Stimulated activated CD8-positive, alpha-beta memory T cell treated with anti-CD3 and anti-CD28 coated beads, Interleukin-12 subunit alpha, Interleukin-12 subunit beta, amount 100 ng/mL, for 4 hours (primary cell): ENCODE data around the gene SNHG17.
A peak's percentile ranks its signal among the peaks of the same experiment; 100 is the strongest.
"Not testable (repeated sequence)": the region's sequence is repeated elsewhere in the genome, so short reads cannot be mapped to it uniquely, and the experiment has no call there.

ENCODE experiments used
- DNase-seq: peaks from one replicate; pipeline ENCODE4 v3.0.0-alpha.2; 2020; ENCODE audit warnings: low read depth

Gene SNHG17

DNA sequence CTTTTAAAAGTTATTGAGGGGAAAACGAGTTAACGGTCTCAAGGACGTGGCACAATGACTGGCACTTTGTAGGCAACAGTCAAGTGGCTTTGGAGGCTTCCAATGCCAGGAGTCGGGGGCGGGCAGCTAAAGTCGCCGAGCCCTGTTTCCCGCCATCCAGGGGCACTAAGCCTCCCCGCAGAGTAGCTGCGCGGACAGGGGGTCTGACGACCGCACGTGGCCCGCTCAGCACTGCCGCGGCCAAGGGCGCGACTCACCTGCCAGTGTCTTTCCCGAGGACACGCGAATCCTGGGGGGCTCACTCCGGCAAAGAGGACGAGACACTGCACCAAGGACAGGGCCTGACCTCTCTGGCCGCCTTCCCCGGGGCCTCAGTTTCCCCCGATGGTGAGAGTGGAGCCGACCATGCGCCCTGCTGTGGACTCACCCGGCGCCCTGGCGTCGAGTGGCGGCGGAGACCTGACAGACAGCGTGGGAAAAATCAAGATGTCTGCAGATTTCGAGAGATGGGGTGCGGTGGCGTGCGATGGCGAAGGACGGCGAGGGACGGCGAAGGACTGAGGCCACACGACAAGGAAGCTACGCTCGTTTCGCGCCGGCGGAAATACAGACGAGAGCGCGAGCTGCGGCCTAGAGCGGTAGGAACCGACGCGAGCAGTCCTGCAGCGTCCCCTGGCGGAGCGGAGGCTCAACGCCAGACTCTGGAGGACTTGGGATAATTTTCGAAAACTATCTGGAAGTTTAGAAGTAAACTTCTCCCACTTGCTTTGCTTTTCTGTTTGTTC, at the start of gene SNHG17:
Gene SNHG17 (minus strand): TSS at position 559 of the 785 bp plus-strand sequence.
- DNase-seq: peak; percentile 73

DNA sequence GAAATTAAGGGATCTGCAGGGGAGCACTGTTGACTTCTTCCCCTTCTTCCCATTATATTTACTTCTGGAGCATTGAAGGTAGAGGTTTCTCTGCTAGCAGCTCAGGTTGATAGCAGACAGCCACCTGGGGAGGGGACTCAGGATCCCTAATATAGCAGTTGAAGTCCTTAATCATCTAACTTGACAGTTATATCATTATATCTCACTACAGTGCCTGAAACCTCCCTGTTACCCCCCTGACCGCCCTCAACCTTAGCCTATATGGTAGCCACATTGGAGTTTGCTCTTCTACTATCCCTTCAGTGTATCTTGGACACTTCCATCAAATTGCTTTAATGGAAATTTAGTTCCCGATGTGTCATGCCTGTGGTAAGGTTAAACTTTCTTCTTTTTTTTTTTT, 44.5 kb upstream of the SNHG17 start:
- no peak for DNase-seq

DNA sequence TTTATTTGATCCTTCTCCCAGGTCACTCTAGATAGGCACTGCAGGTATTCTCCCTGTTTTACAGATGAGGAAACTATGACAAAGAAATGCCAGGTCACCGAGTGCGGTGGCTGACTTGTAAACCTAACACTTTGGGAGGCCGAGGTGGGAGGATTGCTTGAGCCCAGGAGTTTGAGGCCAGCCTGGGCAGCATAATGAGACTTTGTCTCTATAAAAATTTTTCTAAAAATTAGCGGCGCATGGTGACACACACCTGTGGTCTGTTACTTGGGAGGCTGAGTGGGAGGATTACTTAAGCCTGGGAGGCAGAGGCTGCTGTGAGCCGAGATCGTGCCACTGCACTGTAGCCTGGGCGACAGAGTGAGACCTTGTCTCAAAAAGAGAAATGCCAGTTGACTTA, 42.6 kb upstream of the SNHG17 start:
- DNase-seq: no peak

DNA sequence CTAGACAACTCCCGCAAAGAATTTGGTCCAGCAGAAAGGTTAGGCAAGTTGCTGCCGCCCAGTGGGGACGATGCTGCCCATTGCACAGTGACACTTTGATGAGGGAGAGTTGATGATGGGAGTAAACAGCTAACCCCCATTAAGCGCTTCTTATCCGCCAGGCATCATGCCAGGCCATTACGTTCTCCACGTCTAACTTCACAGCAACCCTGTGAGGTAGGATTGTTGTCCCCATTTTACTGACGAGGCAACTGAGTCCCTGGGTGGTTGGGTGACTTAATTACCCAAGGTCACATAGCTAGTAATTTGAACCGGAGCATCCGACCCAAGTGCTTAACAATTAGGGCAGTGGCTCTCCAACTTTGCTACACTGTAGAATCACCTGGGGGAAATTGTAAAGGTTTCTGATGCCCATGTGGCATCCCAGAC, 38.3 kb upstream of the SNHG17 start:
- DNase-seq: no peak

DNA sequence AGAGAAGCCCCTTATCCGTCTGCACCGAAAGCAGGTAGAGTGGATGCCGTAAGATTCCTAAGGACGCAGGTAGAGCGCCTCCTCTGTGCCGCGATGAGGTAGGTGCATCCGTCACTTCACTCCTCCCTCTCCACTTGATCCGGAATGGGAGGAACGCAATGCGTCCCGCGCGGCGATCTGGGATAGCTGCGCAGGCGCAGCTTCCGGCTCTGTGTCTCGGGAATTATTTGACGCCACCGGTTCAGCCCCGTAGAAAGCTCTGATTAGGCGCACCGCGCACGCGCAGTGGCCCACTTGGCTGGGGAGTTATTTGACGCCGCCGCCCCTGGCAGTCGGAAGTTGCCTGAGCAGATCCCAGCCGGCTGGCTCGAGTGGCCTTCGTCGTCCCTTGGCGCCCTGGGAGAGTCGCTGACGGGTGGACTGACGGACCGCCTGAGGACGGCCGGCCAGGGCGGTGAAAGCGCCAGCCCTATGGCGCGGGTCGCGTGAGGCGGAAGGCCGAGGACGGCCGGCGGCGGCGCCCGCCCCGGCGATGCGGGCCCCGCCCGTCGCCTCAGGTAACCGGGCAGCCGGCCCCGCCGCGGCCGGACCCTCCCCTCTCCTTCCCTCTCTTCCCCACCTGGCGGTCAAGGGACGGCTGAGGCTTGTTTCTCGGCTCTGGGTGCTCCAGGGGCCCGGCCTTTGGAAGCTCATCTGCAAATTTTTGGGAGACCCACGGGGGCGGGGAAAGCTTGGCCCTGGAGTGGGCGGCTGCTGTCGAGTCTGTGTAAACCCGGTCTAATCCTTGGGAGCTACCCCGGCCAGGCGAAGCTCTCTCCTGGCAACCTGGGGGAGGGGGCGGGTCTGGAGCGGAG, 37.6 kb upstream of the SNHG17 start, which contains the start of gene RALGAPB:
Gene RALGAPB (plus strand): TSS at position 331 of the 854 bp plus-strand sequence. CDS start 15,590 bp downstream, outside the sequence.
- peak; percentile 97 for DNase-seq

DNA sequence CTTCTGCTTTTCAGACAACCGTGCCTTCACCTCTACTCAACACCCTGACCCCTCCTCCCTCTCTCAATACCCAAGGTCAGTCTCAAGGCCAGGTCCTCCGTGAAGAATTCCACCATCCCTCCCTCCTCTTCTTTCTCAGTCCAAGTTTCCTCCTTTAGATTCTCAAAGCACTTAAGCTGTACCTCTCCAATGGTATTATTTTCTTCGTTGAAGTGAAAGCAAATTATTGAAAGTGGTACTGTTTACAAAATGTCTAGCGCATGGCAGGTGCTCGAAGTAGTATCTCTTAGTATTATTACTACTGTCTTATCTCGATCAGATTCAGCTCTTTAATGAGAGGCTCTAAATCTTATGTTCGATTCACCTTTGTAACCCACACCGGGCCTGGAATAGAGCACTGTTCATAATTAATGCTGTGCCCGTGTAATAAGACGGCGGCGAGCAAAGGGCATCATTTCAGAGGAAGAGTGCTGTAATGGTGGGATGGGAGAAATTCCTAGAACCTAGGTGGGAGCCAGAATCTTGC, 36.9 kb upstream of the SNHG17 start:
- no peak for DNase-seq

DNA sequence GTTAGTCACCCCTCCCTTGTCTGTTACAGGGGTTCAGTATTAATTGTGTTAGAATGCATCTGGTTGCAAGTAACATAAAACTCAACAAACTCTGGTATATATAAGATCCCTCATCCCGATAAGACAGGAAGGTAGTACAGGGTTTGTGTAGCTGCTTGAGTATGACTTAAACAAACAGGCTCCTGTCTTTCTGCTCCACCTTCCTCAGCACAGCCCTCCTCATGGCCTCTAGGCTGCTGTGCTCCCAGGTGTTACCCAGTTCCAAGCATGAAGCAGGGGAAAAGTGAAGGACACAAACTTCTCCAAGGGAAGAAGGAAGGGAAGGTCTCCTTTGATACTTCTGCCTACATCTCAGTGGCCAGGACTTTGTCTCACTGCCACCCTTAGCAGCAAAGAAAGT, 36.1 kb upstream of the SNHG17 start:
- no peak for DNase-seq

DNA sequence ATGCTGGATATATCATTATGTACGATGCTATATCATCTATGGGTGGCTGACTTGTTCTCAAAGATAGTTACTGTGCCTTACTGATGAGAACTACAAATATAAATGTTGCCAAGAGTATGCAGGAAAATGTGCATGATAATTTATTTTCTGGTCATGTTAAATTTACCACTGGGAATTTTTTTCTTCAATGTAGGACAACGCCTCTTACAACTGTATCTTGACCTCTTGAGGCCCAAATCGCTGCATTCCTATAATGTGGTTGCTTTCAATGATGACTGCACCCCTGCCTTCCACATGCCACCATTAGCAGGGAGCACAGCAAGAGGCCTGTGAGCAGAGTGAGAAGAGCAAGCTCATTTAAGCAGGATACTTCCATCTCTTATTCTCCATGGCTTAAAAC, 31.9 kb upstream of the SNHG17 start:
- DNase-seq: no peak

DNA sequence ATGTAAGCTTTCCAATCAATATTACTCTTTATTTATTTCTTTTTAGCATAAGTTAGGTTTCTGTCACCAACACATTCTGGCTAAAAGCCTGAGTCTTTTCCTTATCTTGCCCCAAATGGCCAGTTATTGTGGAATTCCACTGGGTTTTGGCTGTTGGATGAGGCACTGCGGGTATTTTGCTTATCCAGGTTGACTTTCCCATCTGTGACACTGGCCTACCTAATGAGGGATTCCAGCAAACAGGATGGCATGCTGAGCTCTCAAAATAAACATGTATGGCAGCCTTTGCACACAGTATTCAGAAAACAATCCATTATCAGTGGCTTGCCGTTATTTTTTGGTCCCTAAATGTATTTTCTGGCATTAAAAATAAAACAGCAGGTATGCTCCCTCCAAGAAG, 31.0 kb upstream of the SNHG17 start:
- no peak for DNase-seq

DNA sequence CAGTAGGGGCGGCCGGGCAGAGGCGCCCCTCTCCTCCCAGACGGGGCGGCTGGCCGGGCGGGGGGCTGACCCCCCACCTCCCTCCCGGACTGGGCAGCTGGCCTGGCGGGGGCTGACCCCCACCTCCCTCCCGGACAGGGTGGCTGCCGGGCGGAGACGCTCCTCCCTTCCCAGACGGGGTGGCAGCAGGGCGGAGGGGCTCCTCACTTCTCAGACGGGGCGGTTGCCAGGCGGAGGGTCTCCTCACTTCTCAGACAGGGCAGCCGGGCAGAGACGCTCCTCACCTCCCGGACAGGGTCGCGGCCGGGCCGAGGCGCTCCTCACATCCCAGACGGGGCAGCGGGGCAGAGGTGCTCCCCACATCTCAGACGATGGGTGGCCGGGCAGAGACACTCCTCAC, 26.4 kb upstream of the SNHG17 start:
- DNase-seq: not testable (repeated sequence)

DNA sequence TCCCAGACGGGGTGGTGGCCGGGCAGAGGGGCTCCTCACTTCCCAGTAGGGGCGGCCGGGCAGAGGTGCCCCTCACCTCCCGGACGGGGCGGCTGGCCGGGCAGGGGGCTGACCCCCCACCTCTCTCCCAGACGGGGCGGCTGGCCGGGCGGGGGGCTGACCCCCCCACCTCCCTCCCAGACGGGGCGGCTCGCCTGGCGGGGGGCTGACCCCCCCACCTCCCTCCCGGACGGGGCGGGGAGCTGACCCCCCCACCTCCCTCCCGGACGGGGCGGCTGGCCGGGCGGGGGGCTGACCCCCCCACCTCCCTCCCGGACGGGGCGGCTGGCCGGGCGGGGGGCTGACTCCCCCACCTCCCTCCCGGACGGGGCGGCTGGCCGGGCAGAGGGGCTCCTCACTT, 26.0 kb upstream of the SNHG17 start:
- DNase-seq: not testable (repeated sequence)

DNA sequence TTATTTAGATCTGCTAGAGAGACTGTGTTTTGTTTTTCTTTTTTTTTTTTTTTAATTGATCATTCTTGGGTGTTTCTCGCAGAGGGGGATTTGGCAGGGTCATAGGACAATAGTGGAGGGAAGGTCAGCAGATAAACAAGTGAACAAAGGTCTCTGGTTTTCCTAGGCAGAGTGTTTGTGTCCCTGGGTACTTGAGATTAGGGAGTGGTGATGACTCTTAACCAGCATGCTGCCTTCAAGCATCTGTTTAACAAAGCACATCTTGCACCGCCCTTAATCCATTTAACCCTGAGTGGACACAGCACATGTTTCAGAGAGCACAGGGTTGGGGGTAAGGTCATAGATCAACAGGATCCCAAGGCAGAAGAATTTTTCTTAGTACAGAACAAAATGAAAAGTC, 25.5 kb upstream of the SNHG17 start:
- not testable (repeated sequence) for DNase-seq

DNA sequence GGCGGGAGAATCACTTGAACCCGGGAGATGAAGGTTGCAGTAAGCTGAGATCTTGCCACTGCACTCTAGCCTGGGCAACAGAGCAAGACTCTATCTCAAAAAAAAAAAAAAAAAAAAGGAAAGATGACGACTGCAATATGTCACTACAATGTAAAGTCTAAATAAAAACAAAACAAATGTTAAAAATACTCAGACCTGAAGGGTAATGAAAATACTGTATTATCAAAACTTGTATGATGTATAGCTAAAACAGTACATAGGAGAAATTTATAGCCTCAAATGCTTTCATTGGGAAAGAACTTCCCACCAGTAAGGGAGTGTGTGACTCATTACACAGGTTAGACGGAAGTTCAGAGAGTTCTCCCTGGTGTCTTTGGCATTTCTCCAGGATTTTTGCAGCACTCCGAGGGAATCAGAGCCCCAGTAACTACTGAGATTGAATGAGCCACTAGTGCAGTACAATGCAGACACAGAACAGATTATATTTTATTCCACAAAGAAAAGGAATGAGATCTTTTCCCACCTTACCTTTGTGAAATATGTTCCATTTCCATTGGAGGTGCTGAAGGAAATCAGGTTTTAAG, 25.0 kb upstream of the SNHG17 start:
- no peak for DNase-seq

DNA sequence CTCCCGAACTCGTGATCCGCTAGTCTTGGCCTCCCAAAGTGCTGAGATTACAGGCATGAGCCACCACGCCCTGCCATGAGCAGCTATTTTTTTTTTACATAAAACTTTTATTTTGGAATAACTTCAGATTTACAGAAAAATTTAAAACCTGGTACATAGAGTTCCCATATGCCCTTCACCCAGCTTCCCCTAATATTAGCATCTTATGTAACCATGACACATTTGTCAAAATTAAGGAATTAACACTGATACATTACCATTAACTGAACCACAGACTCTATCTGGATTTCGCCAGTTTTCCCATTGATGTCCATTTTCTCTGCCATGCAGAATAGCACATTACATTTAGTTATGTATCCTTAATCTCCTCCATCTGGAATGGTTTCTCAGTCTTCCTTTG, 23.2 kb upstream of the SNHG17 start:
- DNase-seq: no peak

DNA sequence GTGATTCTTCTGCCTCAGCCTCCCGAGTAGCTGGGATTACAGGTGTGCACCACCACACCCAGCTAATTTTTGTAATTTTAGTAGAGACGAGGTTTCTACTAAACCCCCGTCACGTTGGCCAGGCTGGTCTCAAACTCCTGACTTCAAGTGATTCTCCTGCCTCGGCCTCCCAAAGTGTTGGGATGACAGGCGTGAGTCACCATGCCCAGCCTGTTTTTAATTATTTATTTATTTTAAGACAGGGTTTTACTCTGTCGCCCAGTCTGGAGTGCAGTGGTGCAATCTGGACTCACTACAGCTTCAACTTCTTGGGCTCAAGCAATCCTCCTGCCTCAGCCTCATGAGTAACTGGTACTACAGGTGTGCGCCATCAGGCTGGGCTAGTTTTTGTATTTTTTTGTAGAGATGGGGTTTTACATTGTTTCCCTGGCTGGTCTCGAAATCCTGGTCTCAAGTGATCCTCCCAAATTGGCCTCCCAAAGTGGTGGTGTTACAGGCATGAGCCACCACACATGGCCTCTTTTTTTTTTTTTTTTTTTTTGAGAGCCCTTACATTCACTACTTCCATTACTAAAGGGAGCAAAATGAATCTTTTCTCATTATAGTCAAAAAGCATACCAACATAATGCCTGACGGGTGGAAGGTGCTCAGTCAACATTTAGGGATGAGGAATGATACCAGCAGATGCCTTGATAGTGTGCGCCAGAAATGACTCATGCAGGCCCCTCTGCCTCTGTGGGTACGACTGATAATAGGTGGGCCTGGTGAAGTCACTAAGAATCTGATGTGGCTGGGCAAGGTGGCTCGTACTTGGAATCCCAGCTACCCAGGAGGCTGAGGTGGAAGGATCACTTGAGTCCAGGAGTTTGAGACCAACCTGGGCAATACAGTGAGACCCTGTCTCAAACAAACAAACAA, 19.7 kb upstream of the SNHG17 start:
- DNase-seq: no peak

DNA sequence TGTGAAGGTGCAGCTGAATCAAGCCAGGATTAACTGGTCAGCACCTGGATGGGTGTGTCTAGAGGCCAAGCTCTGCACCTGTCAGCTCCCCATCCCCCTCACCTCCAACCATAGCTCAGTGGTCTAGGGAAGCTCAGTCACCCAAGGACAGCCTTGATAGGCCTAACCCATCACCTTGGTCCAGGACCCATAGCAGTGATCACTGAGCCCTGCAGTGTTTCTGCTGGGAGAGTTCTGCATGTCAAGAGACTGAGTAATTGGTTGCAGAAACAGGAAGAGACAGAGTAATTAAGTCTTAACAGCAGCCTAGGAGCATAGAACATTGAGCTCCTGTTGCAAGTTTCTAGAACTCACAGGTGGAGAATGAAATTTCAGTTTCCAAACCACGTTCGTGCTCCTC, 18.8 kb upstream of the SNHG17 start:
- no peak for DNase-seq

DNA sequence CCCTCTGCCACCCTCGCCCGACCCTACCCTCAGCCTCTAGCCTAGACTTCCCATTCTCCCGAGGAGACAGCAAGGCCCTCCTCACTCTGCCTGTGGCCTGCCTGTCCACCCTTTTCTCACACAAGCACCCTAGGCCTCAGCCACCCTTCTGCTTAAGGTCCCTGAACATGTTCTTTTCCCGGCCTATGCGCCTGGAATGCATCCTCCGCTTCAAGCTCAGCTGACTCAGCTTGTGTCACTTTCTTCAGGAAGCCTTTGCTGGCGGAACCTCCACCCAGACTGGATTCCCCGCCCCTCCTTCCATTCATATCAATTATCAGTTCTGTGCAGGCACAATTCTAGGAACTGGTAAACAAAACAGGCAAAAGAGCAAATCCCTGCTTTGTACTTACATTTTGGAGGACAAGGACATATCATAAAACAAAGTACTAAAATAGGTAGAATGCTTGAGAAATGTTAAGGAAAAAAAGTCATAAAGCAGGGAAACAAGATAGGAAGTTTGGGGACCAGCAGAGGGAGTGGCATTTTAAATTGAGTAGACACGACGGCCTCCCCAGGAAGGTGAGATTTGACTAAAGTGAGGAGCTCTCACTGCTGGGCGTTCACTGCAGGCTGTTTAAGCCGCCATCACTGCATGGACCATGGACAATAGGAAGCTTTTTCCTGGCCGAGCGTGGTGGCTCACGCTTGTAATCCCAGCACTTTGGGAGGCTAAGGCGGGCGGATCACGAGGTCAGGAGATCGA, 17.9 kb upstream of the SNHG17 start:
- DNase-seq: no peak

DNA sequence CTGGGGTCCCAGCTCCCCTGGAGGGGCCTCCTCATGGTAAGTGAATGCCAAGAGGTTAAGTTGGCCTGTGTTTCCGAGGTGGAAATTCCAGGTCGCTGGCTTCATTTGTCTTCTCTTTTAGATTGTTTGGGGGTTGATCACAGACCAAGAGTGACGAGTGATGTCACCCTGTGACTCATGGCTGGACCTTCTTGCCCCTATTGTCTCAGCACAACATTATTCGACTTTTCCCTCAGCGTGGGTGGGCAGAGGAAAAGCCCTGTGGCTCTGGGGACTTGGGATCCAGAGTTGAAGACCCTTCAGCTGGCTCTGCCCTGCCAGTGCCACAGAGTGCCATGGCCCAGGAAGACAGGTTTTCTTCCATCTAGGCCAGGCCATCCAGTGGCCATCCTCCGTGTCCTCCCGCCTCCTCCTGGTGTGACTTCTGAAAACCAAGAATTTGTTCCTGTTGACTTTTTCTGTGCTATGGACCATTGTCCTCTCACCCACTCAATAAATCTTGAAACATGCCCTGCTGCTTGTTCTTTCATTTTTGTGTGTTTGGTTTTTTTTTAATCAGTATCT, 15.4 kb upstream of the SNHG17 start:
- no peak for DNase-seq

DNA sequence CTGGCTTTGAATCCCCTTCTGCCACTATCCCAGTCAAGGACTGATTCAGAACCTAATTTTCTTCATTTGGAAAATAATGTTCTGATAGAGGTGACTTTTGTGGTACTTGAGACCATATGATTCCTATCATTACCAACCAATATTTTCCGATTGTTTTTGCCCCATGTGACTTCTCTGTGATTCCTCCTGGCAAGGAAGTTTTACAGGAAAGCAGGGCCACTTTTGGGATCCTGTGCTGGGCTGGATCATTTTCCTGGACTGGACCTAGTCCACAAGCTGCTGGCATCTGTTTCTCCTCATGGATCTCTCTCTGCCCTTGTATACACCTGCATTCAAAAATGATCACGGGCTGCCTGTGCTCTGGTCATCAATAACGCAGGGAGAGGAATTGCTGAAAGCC, 13.9 kb upstream of the SNHG17 start:
- no peak for DNase-seq

DNA sequence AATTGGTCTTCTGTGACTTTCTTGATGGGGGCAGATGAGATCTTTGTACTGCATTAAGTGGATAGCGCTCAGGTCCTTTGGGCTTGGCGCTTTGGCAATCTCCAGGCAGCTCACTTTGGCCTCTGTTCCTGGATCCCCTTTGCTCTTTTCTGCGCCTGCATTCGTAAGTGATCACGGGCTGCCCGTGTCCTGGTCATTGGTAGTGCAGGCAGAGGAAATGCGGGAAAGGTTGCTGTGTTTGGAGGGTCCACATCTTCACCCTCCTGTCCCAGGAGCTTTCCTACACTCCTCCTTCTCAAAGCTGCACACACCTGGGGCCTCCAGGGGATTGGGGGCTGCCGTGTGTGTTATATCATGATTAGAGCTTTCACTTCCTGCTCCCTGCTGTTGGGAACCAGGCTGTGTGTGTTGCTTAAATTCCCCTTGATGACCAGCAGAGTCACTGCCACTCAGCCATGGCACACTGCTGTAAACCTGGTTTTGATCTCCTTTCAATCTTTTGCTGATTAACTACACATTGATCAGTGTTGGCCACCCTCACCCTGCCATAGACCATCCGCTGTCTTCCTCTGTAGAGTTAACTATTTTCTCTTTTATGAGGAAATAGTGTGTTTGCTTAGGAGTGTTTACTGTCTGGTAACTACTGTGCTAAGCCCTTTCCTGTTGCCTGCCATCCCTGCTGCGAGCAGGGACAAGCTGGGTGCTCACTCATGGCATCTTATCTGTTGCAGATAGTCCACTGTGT, 13.0 kb upstream of the SNHG17 start:
- no peak for DNase-seq
